ENCODE measurements around the gene SLC35B4.

Gene SLC35B4

GRCh38 chr7:134289423-134289822 is 27.3 kb downstream of the SLC35B4 start:
- no peak for DNase-seq

GRCh38 chr7:134287916-134288659 is 28.6 kb downstream of the SLC35B4 start:
- DNase-seq = no peak

GRCh38 chr7:134284952-134285351 is 31.8 kb downstream of the SLC35B4 start:
- DNase-seq = no peak

DNA sequence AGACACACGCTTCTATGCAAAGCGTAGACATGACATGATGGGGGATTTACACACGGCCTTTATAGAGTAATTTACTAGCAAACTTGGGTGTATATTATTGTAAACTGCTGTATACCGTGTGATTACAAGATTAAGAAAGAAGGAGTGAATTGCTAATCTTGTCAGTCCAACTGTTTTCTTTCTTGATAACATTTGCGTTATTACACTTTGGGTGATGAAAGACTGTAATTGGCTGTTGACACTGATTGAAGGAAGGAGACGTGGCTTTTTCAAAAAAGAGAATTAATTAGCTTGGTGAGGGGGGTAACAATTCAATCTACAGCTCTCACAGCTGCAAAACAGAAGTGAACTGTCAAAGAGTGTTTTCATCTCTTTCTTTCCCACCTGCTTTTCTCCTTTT is 32.7 kb downstream of the SLC35B4 start:
- no peak for DNase-seq

DNA sequence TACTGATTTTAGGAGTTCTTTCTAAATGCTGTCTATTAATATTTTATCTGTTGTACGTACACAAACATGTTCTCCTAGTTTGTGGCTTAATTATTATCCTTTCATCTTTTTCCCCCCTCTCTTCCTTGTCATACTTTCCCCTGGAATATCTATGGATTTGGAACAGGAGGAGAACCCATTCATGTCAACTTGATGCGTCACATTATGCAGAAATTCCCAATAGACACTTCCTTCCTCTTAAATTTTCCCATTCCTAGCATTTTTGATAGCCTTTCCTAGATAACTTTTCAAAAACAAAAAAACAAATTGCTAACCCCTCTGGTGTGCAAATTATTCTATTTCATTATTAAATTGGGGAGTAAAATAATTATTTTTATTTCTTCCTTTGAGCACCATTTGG is 36.2 kb downstream of the SLC35B4 start:
- DNase-seq = no peak

GRCh38 chr7:134279898-134280297 is 36.8 kb downstream of the SLC35B4 start:
- no peak for DNase-seq

DNA sequence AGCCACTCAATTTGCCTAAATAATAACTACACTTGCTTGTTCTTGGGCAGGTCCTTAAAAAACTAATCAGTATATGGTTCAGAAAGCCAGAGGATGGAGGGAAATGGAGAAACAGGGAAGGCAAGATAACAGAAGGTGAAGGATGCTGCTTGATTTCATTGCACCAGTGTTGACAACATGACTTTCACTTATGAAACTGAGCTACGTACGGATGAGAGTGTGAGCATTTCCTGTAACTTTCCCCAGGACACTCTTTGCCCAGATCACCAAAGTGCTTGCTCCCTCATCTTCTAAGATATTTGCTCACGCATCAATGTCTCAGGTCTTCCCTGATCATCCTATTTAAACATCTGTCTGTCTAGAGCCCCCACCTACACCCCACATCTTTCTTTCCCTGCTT is 37.4 kb downstream of the SLC35B4 start:
- no peak for DNase-seq

GRCh38 chr7:134278502-134279153 is 38.1 kb downstream of the SLC35B4 start:
- no peak for DNase-seq

GRCh38 chr7:134276951-134277350 is 39.8 kb downstream of the SLC35B4 start:
- DNase-seq = no peak

- DNase-seq = no peak
Observed at GRCh38 chr7:134262322-134262721, 54.4 kb downstream of the SLC35B4 start.

DNA sequence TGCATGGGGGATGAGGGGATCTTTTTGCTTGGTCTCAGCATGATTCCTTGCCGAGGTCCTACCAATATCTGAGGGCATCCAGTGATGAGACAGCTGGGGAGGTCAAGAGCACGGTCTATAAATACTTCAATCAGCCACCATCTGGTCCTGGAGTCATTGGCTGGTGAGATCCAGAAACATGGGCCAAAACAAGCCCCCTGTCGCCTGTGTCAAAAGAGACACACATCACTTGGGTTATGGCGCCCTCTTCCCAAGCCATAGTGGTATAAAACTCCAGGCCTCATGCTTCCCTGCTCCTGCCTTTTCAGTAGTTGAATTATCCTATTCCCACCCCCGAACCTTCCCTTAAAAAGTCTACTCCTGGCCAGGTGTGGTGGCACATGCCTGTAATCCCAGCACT is 60.9 kb downstream of the SLC35B4 start:
- DNase-seq = no peak

GRCh38 chr7:134254311-134254710 is 62.4 kb downstream of the SLC35B4 start:
- no peak for DNase-seq

- DNase-seq = no peak
Observed at GRCh38 chr7:134248196-134248595, 68.5 kb downstream of the SLC35B4 start.

GRCh38 chr7:134246761-134247160 is 70.0 kb downstream of the SLC35B4 start:
- no peak for DNase-seq

DNA sequence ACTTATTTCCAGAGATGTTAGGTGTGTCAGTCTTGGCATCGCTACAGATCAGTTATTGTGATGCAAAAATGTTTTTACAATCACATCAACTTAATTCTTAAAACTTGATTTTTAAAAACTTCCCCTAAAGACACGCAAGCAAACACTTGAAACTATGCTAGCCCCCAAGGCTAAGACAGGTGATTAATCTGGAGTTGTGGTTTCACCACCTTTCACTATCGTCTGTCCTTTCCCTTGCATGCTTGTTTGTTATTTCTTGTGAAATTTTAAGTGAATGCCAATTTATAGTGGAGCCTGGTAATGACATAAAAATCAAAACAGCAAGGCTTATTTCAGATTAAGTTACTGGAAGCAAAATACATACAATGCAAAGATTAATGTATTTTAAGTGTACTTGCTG is 70.4 kb downstream of the SLC35B4 start:
- no peak for DNase-seq

DNA sequence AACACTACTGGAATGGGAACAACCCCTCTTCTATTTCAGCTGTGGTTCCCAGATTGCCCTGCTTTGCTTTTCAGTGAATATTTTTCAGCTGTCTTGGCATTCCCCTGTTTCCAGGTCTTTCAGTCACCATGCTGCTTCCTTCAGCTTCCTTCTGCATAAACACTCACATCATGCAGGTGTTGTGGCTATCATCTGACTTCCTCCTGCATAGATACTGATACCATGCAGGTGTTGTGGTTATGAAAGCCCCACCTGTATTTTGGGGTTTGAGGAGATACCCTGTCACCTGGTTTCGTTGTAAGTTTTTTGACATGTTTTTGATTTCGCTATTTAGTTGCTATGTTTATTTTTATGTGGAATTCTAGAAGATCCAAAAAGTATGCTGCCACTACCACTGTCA is 71.5 kb downstream of the SLC35B4 start:
- no peak for DNase-seq

Data from CD4-positive, alpha-beta T cell treated with Interleukin-1 beta for 1 hour (primary cell).